HG02623 (cell line): ENCODE data around the gene CRIM1.
A peak's percentile ranks its signal among the peaks of the same experiment; 100 is the strongest.
"Not testable (repeated sequence)": the region's sequence is repeated elsewhere in the genome, so short reads cannot be mapped to it uniquely, and the experiment has no call there.

Experiments
- ATAC-seq: cut with Tn5 transposase; IDR thresholded peaks from one replicate; pipeline ENCODE4 v1.9.1; 2021; ENCODE audit warnings: moderate library complexity; ENCODE audit not compliant: unreplicated experiment

CRIM1 gene

GRCh38 chr2:36351291-36351690 lies 4.3 kb upstream of the CRIM1 start:
- no peak for ATAC-seq

- ATAC-seq = no peak
Measured at GRCh38 chr2:36351736-36352349, 3.7 kb upstream of the CRIM1 start.

- ATAC-seq = no peak
Measured at GRCh38 chr2:36352701-36353100, 2.9 kb upstream of the CRIM1 start.

GRCh38 chr2:36354811-36355150 lies 797 bp upstream of the CRIM1 start:
- no peak for ATAC-seq

- ATAC-seq = peak; percentile 14
Measured at GRCh38 chr2:36355890-36356297, 316 bp downstream of the CRIM1 start.

- peak; percentile 5 for ATAC-seq
Measured at GRCh38 chr2:36356298-36356989, 866 bp downstream of the CRIM1 start.

- peak; percentile 20 for ATAC-seq
Measured at GRCh38 chr2:36356990-36357846, 1.6 kb downstream of the CRIM1 start.

- ATAC-seq = no peak
Measured at GRCh38 chr2:36357847-36358659, 2.5 kb downstream of the CRIM1 start.

GRCh38 chr2:36359067-36359466 lies 3.5 kb downstream of the CRIM1 start:
- no peak for ATAC-seq

- no peak for ATAC-seq
Measured at GRCh38 chr2:36360063-36360462, 4.5 kb downstream of the CRIM1 start.

GRCh38 chr2:36360834-36361233 lies 5.3 kb downstream of the CRIM1 start:
- ATAC-seq = no peak

GRCh38 chr2:36361396-36361795 lies 5.8 kb downstream of the CRIM1 start:
- no peak for ATAC-seq

GRCh38 chr2:36362291-36362690 lies 6.7 kb downstream of the CRIM1 start:
- ATAC-seq = no peak

- not testable (repeated sequence) for ATAC-seq
Measured at GRCh38 chr2:36363085-36363484, 7.5 kb downstream of the CRIM1 start.

GRCh38 chr2:36366491-36367120 lies 11.0 kb downstream of the CRIM1 start:
- no peak for ATAC-seq

GRCh38 chr2:36367486-36367885 lies 11.9 kb downstream of the CRIM1 start:
- no peak for ATAC-seq

GRCh38 chr2:36367895-36368353 lies 12.3 kb downstream of the CRIM1 start:
- ATAC-seq = no peak

GRCh38 chr2:36368438-36368837 lies 12.9 kb downstream of the CRIM1 start:
- no peak for ATAC-seq

- ATAC-seq = no peak
Measured at GRCh38 chr2:36369163-36369562, 13.6 kb downstream of the CRIM1 start.

GRCh38 chr2:36369716-36370115 lies 14.1 kb downstream of the CRIM1 start:
- no peak for ATAC-seq

GRCh38 chr2:36370281-36370680 lies 14.7 kb downstream of the CRIM1 start:
- ATAC-seq = no peak
